ENCODE results near the gene ACAA2. TPM values are rescaled to one million over a fixed set of nuclear protein-coding genes. Genes with fewer than 3 reads are reported as not detected.

ACAA2 gene
- total and polyA plus RNA-seq, 2 of the 8 experiments (the other 6 are each of a cell fraction or from before 2014, with no cell fraction given) = 63.4 to 151 TPM

- H3K36me3 ChIP-seq (ENCODE audit: control insufficient read depth in 2 of 4, insufficient read depth in 4 of 4, low read length in 3 of 4) = no peaks in the 10 kb centered on the region; a peak in 2 of 8 replicates
- ChIA-PET CTCF (ENCODE audit: partially characterized antibody) (interaction anchor here (2.1 kb wide), 1 partner anchor 22 kb away, joined by 8 read pairs; no protein-coding TSS in a partner anchor), POLR2A (ENCODE audit: partially characterized antibody) (no interaction called here)
- no peak overlapping the region for H2AK5ac ChIP-seq (ENCODE audit: low read depth, low read length)
- H4K5ac ChIP-seq (ENCODE audit: insufficient read length, low read depth, low read length) = no peak overlapping the region
- WGBS, 2 experiments (ENCODE audit: extremely low coverage in 1 of 2, insufficient coverage in 1 of 2, insufficient read length in 1 of 2, insufficient replicate concordance in 2 of 2, low coverage in 1 of 2, low lambda C conversion rate in 2 of 2, missing lambda C conversion rate in 1 of 2) = 85% methylated on average over 2 of the region's 2 CpGs; no CpG with 5 or more reads in 1 of the 2 experiments
- no peaks in the 10 kb centered on the region for H4K20me1 ChIP-seq (replicated peaks in 1 of 2; ENCODE audit: control insufficient read depth in 1 of 2, insufficient read depth in 2 of 2, low read length in 2 of 2)
- no peak overlapping the region for H2BK20ac ChIP-seq (ENCODE audit: low read length)
- no peak overlapping the region for H3K9ac ChIP-seq (replicated peaks in 1 of 4; ENCODE audit: extremely low read depth in 1 of 4, low read depth in 3 of 4, low read length in 3 of 4)
- no peak overlapping the region for H3K4me2 ChIP-seq (ENCODE audit: insufficient read depth in 1 of 2, low read depth in 2 of 2, low read length in 2 of 2)
- no peak for TF ChIP-seq NANOG (IDR thresholded peaks at IDR 0.05; ENCODE audit: insufficient read depth, low read depth, low read length, poor library complexity, severe bottlenecking)
- no peak for TF ChIP-seq TEAD4 (IDR thresholded peaks at IDR 0.05; ENCODE audit: low read depth, low read length)
- no peak for TF ChIP-seq RFX5 (IDR thresholded peaks at IDR 0.05; ENCODE audit: borderline replicate concordance, low read depth, low read length)
- TF ChIP-seq SIRT6 (IDR thresholded peaks at IDR 0.05; ENCODE audit: low read length) = no peak
- TF ChIP-seq MAX (IDR thresholded peaks at IDR 0.05) = no peak
- TF ChIP-seq CTBP2 (IDR thresholded peaks at IDR 0.05; ENCODE audit: borderline replicate concordance, insufficient read depth, insufficient read length, low read length) = no peak
- TF ChIP-seq CHD1 (IDR thresholded peaks at IDR 0.05; ENCODE audit: low read depth, low read length) = no peak
- TF ChIP-seq NRF1 (IDR thresholded peaks at IDR 0.05; ENCODE audit: low read depth, low read length) = no peak
- TF ChIP-seq SUZ12 (IDR thresholded peaks at IDR 0.05; ENCODE audit: low read length) = no peak
- TF ChIP-seq RBBP5 (IDR thresholded peaks at IDR 0.05; ENCODE audit: borderline replicate concordance, low read depth, low read length) = no peak
- TF ChIP-seq BCL11A (IDR thresholded peaks at IDR 0.05; ENCODE audit: low read depth in 2 of 2, low read length in 2 of 2) = no peak
- TF ChIP-seq POU5F1 (IDR thresholded peaks at IDR 0.05; ENCODE audit: low read depth, low read length) = no peak
- no peak for TF ChIP-seq MAFK (IDR thresholded peaks at IDR 0.05; ENCODE audit: low read depth, low read length)
- no peak for TF ChIP-seq JUN (IDR thresholded peaks at IDR 0.05; ENCODE audit: low read depth, low read length)
- H2BK15ac ChIP-seq (ENCODE audit: low read length) = no peak overlapping the region
- no peaks in the 10 kb centered on the region for H3K9me3 ChIP-seq (ENCODE audit: insufficient read depth in 2 of 2, low read depth in 1 of 2, low read length in 1 of 2)
- no peaks in the 10 kb centered on the region for H3K27me3 ChIP-seq (replicated peaks in 1 of 4; ENCODE audit: control insufficient read depth in 3 of 4, extremely low read depth in 1 of 4, insufficient read depth in 3 of 4, low read length in 3 of 4)
- DNase-seq (ENCODE audit: low read depth in 1 of 2, low spot score in 2 of 2) (no peak), FAIRE-seq (no peak)
- no peak overlapping the region for H4K91ac ChIP-seq (replicated peaks; ENCODE audit: insufficient read length, low read length)
- no peak overlapping the region for H3K14ac ChIP-seq (ENCODE audit: insufficient read length)
- H3K79me1 ChIP-seq (ENCODE audit: low read depth, low read length) = no peaks in the 10 kb centered on the region
- no peak overlapping the region for H3K27ac ChIP-seq (ENCODE audit: low read depth, low read length)
- no peak overlapping the region for H3K18ac ChIP-seq (ENCODE audit: extremely low read depth, low read length)
- no peak overlapping the region for H3K4me3 ChIP-seq (ENCODE audit: extremely low read depth in 1 of 4, insufficient read depth in 2 of 4, low read depth in 3 of 4, low read length in 4 of 4)
- no peak overlapping the region for H2BK12ac ChIP-seq (ENCODE audit: low read depth, low read length)
- H2AFZ ChIP-seq (ENCODE audit: low read length) = no peak overlapping the region
- no peak overlapping the region for H2BK5ac ChIP-seq (ENCODE audit: low read depth, low read length)
- H2BK120ac ChIP-seq (replicated peaks; ENCODE audit: low read depth, low read length) = no peak overlapping the region
- H4K8ac ChIP-seq (ENCODE audit: extremely low read depth, insufficient read depth, low read length) = no peak overlapping the region
- H3K79me2 ChIP-seq (ENCODE audit: control insufficient read depth in 1 of 2, insufficient read depth in 2 of 2, low read length in 2 of 2) = no peaks in the 10 kb centered on the region
- no peak overlapping the region for H3K56ac ChIP-seq (replicated peaks; ENCODE audit: insufficient read length, low read depth, low read length)
- no peaks in the 10 kb centered on the region for H3K23me2 ChIP-seq (ENCODE audit: low read depth, low read length)
- H3K23ac ChIP-seq (ENCODE audit: insufficient read length) = no peak overlapping the region
- H3K4me1 ChIP-seq (replicated peaks in 1 of 4; ENCODE audit: control insufficient read depth in 3 of 4, insufficient read depth in 4 of 4, low read length in 3 of 4) = no peaks in the 10 kb centered on the region
- no peak overlapping the region for H3K4ac ChIP-seq (replicated peaks; ENCODE audit: insufficient read length, low read depth, low read length)
Measured at GRCh38 chr18:49835405-49835804, 22.1 kb upstream of the ACAA2 start.
